ENCODE data around the gene XIRP2. TPM values are rescaled to one million over a fixed set of nuclear protein-coding genes. Genes with fewer than 3 reads are reported as not detected.

Gene XIRP2
- total and polyA plus RNA-seq, 2 of the 8 experiments (the other 6 are each of a cell fraction or from before 2014, with no cell fraction given): 0.11 TPM; not detected in 1

- Histone ChIP-seq H3K9ac (replicated peaks in 1 of 4; ENCODE audit: extremely low read depth in 1 of 4, low read depth in 3 of 4, low read length in 3 of 4) (no peak overlapping the region), H3K27ac (ENCODE audit: low read depth, low read length) (no peak overlapping the region), H3K4me3 (ENCODE audit: extremely low read depth in 1 of 4, insufficient read depth in 2 of 4, low read depth in 3 of 4, low read length in 4 of 4) (peak overlapping the region in 1 of 4 experiments; percentile 18; a peak in 1 of 8 replicates), H3K36me3 (ENCODE audit: control insufficient read depth in 2 of 4, insufficient read depth in 4 of 4, low read length in 3 of 4) (no peaks in the 10 kb centered on the region), H3K4ac (replicated peaks; ENCODE audit: insufficient read length, low read depth, low read length) (no peak overlapping the region), H2AFZ (ENCODE audit: low read length) (no peak overlapping the region), H4K5ac (ENCODE audit: insufficient read length, low read depth, low read length) (no peak overlapping the region), H3K4me1 (replicated peaks in 1 of 4; ENCODE audit: control insufficient read depth in 3 of 4, insufficient read depth in 4 of 4, low read length in 3 of 4) (peaks cover 0 to 6% (median 1%) of the 10 kb centered on the region in 4 experiments; a peak in 2 of 7 replicates), H2BK120ac (replicated peaks; ENCODE audit: low read depth, low read length) (no peak overlapping the region), H3K27me3 (replicated peaks in 1 of 4; ENCODE audit: control insufficient read depth in 3 of 4, extremely low read depth in 1 of 4, insufficient read depth in 3 of 4, low read length in 3 of 4) (no peaks in the 10 kb centered on the region), H3K56ac (replicated peaks; ENCODE audit: insufficient read length, low read depth, low read length) (no peak overlapping the region), H2AK5ac (ENCODE audit: low read depth, low read length) (no peak overlapping the region), H3K14ac (ENCODE audit: insufficient read length) (no peak overlapping the region), H3K18ac (ENCODE audit: extremely low read depth, low read length) (no peak overlapping the region), H4K20me1 (replicated peaks in 1 of 2; ENCODE audit: control insufficient read depth in 1 of 2, insufficient read depth in 2 of 2, low read length in 2 of 2) (no peaks in the 10 kb centered on the region), H2BK20ac (ENCODE audit: low read length) (no peak overlapping the region), H2BK5ac (ENCODE audit: low read depth, low read length) (no peak overlapping the region), H3K9me3 (ENCODE audit: insufficient read depth in 2 of 2, low read depth in 1 of 2, low read length in 1 of 2) (no peaks in the 10 kb centered on the region), H3K23me2 (ENCODE audit: low read depth, low read length) (no peaks in the 10 kb centered on the region), H4K91ac (replicated peaks; ENCODE audit: insufficient read length, low read length) (no peak overlapping the region), H4K8ac (ENCODE audit: extremely low read depth, insufficient read depth, low read length) (no peak overlapping the region), H3K4me2 (ENCODE audit: insufficient read depth in 1 of 2, low read depth in 2 of 2, low read length in 2 of 2) (peak overlapping the region in 1 of 2 experiments; percentile 26; a peak in 1 of 4 replicates), H2BK12ac (ENCODE audit: low read depth, low read length) (no peak overlapping the region), H3K23ac (ENCODE audit: insufficient read length) (no peak overlapping the region), H3K79me2 (ENCODE audit: control insufficient read depth in 1 of 2, insufficient read depth in 2 of 2, low read length in 2 of 2) (no peaks in the 10 kb centered on the region), H2BK15ac (ENCODE audit: low read length) (no peak overlapping the region), H3K79me1 (ENCODE audit: low read depth, low read length) (no peaks in the 10 kb centered on the region)
- CTCF ChIA-PET (ENCODE audit: partially characterized antibody): interaction anchor here (1.4 kb wide), 1 partner anchor 14 kb away, joined by 5 read pairs; no protein-coding TSS in a partner anchor
- POLR2A ChIA-PET (ENCODE audit: partially characterized antibody): no interaction called here
- DNase-seq (ENCODE audit: low read depth in 1 of 2, low spot score in 2 of 2) (no peak), FAIRE-seq (no peak)
- no peak for TF ChIP-seq EZH2 (IDR thresholded peaks at IDR 0.05; ENCODE audit: low read depth, low read length, severe bottlenecking)
- no peak for TF ChIP-seq SP4 (IDR thresholded peaks at IDR 0.05; ENCODE audit: low read length)
- TF ChIP-seq SP1 (IDR thresholded peaks at IDR 0.05; ENCODE audit: low read depth, low read length): no peak
- TF ChIP-seq CBX8 (IDR thresholded peaks at IDR 0.05; ENCODE audit: borderline replicate concordance, low read depth, low read length): no peak
- no peak for TF ChIP-seq NANOG (IDR thresholded peaks at IDR 0.05; ENCODE audit: insufficient read depth, low read depth, low read length, poor library complexity, severe bottlenecking)
- no peak for TF ChIP-seq ASH2L (IDR thresholded peaks at IDR 0.05; ENCODE audit: low read length)
- TF ChIP-seq CHD1 (IDR thresholded peaks at IDR 0.05; ENCODE audit: low read depth, low read length): no peak
- TF ChIP-seq TAF7 (optimal IDR thresholded peaks at IDR 0.05; ENCODE audit: borderline replicate concordance, low read depth, low read length): no peak
- TF ChIP-seq BRCA1 (IDR thresholded peaks at IDR 0.05; ENCODE audit: low read depth, low read length): no peak
- TF ChIP-seq KDM1A (IDR thresholded peaks at IDR 0.05; ENCODE audit: borderline replicate concordance, low read length): no peak
- no peak for TF ChIP-seq CTCF (IDR thresholded peaks at IDR 0.05; ENCODE audit: control extremely low read depth in 1 of 3, insufficient read depth in 1 of 3, low read depth in 1 of 3, low read length in 3 of 3)
Measured at GRCh38 chr2:166972418-166972817, 84.1 kb downstream of the XIRP2 start.

Data from H1 (cell line).